DMS53 (cell line): ENCODE data around the gene CEL.

Experiments used
- DNase-seq: peaks from one replicate; lab custom pipeline; 2025; lab: John Stamatoyannopoulos, UW

CEL gene

DNA sequence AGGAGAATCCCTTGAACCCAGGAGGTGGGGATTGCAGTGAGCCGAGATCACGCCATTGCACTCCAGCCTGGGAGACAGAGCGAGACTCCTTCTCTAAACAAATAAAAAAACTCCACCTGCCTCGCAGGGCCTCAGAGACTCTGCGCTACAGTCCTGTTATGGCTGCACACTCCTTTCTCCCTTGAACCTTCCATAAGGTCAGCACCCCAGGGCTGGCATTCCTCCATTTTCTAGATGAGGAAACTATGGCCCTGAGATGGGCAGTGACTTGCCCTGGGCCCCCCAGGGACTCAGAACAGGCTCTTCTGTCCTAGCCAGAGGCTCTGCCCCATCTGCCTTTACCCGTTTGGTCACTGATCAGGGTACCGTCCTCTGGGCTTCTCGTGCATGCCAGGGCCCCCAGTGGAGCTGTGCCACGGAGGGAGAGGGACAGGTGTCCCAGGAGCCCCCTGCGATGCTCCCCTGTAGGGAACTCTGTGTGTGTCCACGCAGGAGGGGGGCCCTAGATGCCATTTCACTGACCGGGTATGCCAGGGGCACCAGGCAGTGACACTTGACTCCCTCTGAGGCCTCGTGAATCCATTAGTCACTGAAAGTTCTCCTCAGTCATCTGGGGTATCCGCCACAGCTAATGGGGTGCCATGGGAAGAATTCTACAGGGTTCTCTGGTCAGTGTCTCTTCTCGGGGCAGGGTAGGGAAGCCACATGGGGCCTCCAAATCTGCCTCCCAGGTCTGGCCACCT, 43.1 kb downstream of the CEL start:
- no peak for DNase-seq

DNA sequence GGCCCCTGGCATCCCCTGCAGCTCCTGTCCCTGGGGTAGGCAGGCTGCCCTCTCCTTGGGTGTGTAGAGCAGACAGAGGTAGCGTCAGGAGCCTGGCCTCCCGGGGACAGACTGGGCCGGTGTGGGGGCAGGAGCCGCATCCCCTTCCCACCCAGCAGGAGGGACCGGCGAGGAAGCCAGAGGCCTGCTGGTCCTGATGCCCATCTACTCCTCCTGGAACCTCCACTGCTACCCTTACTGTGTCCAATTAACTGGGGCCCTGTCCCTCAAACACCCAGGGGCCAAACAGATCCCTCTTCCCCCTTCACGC, 43.6 kb downstream of the CEL start:
- no peak for DNase-seq

DNA sequence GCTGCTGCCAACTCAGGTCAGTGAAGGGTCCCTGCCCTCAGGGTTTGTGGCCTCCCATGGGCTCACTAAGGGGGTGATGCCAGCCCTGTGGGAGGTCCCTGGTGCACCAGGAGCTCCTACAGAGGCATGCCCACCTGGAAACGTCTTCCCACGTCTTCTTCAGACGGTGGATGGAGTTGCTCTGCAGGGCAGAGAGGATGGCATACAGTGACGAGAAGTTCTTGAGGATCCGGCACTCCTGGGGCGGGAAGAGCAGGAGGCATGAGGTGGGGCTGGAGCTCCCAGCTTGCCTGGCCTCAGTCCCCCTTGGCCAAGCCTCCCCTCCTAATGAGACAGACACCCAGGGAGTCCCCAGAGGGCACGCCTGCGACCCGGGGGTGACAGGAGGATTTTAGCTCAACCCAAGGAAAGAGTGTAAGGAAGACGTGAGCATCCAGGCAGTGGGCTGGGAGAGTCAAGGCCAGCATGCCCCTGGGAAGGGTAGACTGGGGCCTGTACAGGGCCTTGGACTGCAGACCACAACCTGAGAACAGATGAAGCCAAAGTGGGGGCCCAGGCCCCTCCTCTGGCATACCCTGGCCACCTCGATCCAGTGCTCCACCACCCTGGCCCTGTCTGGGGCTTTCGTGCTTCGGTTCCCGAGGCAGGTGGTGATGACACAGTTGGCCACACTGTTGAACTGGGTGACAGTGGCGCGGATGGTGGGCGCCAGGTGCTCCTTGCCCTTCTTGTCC, 44.9 kb downstream of the CEL start:
- DNase-seq = no peak

DNA sequence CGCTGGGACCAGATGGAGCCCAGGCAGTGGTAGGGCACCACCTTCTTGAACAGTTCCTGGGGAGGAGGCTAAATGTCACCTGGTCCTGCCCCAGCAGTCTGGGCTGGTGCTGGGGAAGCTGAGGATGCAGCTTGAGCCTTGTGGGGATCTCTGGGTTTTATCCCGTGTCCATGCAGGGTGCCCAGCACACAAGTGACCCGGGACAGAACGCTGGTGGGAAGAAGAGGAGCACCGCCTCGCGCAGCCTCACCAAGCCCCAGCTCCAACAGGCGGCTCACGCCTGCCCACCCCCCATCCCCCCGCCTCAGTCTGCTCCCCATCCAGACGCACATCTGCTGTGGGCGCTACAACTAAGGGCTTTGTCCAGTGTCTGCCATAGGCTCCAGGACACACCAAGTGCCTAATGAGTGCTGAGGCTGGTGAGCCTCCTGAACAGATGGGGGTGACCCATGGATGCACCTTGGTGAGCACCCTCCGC, 45.5 kb downstream of the CEL start:
- no peak for DNase-seq

DNA sequence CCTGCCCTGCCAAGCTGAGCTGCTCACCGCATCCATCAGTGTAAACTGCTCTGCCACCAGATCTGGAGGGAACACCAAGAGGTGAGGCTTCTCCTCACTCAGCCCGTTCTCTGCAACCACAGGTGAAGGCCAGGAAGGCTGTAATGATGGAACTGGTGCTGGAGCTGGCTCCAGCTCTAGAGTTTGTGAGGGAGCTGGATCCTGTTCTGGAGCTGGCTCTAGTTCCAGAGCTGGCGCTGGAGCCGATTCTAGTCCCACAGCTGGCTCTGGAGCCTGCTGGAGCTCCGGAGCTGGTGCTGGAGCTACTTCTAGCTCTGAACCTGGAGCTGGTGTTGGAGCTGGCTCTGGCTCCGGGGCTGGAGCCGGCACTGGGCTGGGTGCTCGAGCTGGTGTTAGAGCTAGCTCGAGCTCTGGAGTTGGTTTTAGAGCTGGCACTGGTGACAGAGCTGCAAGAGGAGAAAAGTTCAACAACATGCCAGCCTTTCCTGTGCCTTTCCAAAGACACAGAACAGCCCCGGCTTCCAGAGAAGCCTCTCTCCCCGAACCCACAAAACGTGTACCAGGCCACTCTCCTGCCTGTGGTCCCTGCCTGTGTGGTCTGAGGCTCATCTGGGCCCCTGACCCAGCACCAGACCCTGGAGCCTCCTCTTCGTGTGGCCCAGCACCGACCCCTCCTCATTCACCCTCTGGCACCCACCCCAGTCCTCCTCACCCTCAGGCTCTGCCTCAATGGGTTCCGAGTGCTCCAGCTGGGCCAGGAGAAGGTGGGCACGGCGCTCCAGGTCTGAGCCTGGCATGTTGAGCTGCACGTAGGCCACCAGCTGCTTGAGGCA, 46.4 kb downstream of the CEL start:
- DNase-seq = no peak

DNA sequence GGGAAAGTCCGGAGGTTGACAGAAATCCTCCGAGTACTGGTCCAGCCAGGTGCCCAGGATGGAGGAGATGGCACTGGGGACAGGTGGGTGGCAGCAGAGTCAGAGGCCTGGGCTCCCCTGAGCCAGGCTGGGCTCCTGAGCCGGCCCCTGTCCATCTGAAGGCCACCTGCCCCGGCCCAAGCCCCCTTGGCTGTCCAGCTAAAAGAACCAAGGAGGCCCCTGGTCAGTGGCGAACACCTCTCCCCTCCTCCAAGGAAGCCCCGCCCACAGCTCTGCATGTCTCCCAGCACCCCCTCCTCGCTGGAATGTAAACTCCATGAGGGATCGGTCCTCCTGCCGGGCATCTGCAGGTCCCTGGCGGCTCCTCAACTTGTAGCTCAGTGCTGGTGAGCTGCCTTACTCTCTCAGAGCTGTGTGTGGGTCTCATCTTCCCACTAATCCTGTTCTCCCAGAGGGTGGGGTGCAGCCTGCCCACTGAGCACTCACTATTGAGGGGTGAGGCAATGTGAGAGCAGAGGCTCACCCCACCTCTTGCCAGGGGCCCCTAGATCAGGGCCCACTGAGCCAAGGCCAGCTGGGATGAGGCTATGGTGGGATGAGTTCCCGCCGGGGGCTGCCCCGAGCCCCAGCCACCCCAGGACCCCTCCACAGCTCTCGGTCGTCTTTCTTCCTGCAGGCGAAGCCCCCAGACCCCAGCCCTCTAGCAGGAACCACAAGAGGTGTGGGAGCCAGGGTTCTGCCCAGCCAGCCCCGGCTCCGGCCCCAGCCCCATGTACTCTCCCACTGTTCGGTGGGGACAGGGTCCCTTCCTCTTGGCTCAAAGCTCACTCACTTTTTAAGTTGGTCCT, 47.2 kb downstream of the CEL start:
- DNase-seq = no peak

DNA sequence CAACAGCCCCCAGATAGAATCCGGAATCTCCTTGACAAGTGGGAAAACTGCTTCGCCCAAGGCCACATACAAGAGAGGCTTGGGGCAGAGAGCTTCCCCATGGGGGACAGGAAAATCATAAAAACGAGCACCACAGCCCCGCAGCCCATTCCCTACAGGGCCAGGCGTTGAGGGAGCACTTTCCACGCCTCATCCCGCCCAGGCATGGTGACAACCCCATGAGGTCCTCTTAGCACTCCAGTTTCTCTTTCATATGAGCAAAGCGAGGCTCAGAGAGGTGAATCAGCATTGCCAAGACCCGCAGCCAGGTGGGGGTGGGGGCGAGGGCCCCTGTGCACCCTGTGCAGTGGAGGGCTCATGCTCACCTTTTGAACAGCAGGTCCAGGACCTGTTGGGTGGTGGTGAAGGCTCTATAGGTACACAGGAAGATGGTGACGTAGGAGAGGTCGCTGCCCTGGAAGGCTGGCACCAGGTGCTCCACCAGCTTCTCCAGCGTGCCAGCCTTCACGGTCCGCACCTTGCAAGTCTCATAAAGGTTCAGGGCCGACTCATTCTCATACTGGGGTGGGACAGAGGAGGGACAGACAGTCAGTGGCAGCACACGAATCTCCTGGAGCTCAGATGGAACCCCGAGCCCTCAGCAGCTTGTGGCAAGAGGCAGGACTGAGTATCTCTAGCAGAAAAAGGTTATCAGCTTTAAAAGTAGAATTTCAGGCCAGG, 48.3 kb downstream of the CEL start:
- no peak for DNase-seq

DNA sequence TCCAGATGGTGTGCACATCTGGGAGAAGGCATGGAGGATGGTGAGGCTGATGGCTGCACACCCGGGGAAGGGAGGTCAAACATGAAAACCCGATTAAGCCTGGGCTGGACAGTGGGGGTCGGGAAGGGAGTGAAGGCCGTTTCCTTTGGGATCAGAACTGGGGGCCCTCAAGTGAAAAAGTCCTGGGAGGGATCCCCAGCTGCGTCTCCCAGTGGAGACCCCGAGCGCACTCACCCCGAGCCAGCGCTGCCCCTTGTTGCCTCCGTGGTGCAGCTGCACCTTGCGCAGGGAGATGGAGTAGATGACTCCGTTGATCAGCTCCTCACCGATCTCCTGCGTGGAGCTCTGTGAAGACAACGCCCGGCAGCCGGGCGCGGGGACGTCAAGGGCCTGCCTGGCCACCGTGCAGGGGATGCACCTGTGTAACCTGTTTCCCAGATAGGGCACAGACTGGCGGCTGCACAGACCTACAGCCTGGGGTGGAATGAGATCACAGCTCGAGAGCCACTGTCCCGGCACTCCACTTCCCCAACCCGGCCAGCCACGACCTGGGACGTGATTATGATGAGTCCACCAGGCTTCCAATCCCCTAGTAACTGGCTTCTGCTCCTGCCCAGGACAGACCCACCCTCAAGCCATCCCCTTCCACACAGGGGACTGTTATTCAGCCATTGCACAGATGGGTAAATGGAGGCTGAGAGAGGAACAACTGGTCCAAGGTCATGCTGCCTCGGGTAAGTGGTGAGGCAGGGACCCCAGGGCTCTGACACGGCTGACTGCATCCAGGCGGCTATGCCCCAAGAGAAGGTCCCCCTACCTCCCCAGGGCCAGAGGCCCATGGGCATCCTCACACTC, 50.3 kb downstream of the CEL start:
- no peak for DNase-seq

DNA sequence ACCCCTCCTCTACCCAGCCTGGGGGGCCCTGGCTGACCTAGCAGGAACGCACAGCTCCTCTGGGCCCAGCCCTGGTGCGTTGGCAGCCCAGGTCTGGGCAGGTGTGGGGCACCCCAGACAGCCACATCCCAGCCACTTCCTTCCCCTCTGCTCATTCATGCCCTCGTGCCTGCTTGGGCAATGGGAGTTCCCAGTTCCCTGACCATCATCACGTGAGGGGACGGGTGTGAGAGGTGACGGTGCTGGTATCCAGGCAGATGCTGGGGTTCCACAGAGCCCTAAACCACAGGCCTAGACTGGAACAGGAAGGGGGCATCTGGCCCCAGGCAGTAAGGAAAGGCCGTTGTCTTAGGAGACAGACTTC, 50.9 kb downstream of the CEL start:
- no peak for DNase-seq

DNA sequence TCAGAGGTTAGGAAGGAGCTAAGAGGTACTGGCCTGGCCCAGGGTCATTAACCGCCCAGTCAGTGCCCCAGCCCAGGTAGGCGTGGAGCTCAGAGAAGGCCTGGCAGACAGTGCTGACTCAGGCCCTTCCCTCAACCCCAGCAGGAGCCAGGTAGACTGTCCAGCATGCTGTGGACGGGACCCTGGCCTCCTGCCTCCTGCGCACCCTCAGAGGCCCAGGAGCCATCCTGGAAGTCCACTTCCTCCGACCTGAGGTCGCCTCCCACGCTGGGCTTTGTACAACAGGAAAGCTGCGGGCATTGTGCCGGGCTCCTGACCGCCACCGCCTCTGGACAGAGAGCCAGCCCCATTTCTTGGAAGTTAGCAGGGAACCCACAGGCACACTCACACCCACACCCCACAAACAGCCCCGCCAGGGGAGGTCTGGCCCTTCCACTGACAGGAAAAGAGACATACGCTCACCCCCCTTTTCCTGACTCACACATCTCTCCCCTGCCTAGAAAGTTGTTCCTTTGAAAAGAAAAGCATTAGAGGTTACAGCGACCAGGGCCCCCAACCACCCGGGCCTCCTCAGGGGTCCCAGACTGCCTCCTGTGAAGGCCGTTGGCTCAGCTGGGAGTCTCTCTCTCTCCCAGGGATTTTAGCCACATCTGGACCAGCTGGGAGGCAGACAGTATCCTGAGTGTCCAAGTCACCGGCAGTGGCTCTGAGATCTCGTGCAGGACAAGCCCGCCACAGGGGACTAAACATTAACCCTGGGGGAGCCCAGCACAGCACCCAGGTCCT, 51.6 kb downstream of the CEL start:
- no peak for DNase-seq

DNA sequence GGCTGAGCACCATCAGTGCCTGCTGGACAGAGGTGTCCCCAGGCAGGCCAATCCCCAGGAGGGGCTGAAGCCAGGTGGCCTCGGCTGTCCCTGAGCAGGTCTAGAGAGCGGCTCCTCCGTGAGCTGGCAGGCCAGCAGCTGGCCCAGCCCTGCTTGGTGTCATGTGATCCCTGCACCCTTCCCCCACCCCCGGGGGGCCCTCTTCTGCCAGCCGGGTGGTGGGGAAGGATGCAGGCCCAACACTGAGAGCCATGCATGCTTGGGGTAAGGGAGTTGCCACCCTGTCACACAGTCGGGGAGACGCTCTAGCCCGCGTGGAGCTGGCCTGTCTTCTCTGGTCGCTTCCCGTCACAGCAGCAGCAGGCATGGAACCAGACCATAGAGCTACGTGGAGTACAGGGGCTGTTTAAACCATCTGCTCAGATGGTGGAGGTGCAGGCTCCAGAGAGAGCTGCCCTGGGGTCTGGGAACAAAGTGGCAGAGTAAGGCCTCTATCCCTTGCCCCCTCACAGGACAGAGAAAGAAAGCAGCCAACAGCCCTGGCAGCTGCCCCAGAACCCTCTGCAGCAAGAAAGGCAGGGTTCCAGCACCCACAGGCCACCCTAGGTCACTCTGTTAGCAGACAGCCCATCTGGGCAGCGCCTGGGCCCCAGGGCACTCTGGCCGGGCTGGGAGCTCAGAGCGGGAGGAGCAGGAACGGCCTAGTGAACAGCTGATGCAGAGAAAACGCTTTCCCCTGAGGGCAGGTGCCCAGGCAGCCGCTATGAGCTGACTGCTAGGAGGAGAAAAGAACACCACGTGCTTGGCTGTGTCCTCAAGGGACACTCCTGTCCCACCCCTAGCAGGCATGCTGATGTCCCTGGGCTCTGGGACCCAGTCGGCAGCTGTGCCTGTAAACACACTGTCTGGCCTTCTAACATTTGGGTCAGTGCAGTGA, 52.4 kb downstream of the CEL start:
- DNase-seq = no peak

DNA sequence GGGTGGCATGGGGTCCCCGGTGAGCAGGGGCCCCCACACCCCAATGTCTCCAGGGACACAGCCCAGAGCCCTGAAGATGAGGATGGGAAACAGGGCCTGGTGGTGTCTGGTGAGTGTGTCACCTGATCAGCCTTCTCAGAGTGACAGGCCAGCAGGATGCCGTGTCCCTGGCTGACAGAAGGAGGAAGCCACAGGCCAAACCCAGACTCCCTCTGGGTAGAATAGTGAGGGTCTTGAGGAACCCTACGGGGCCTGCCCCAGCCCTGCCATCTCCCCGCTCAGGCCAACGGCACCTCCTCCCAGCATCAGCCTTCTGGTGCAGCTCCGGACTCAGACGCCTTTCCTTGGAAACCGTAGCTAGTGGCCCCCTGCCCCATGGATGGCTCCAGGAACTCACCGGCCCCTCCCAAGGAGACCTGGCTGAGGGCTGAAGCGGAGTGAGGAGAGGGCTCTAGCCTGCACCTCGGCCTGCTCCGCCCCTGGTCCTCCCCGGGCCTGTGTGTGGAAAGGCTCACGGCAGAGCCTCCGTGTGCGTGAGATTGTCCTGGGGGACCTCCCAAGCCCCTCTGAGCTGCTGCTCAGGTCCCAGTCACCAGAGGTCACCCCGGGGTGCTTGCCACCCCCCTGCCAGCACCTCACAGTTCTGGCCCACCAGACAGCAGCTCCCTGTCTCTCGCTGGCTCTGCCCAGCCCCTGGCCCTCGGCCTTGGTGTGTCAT, 53.3 kb downstream of the CEL start:
- DNase-seq = no peak

DNA sequence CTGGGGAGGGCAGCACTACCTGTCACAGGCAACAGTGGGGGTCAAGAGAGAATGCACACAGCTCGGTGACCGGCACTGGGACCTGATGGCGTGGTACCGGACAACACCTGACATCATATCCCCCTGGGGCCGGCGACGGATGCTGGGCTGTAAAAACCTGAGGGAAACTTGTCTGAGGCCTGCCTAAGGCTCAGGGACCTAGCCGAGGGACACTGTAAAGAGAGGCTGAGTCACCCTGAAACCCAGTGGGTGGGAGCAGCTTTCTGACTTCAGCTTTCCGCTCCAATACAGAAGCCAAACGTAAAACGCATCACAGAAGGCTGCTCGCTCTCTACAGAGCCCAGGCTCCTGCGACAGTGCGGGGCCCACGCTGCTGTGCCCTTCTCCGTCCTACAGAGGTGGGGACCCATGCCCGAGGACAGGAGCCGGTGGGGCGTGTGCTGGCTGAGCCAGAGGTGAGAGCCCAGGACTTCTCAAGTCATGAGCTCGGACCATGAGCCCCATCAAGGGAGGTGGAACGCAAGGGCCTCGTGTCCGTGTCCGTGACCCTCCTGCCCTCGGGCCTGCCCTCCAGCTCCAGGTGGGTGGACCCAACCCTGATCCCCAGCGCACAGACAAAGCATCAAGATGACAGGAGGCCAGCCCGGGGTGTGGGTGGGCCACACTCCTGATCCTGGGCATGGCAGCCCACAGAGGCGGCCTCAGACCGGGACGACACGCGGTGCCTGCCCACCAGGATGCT, 54.0 kb downstream of the CEL start:
- no peak for DNase-seq

DNA sequence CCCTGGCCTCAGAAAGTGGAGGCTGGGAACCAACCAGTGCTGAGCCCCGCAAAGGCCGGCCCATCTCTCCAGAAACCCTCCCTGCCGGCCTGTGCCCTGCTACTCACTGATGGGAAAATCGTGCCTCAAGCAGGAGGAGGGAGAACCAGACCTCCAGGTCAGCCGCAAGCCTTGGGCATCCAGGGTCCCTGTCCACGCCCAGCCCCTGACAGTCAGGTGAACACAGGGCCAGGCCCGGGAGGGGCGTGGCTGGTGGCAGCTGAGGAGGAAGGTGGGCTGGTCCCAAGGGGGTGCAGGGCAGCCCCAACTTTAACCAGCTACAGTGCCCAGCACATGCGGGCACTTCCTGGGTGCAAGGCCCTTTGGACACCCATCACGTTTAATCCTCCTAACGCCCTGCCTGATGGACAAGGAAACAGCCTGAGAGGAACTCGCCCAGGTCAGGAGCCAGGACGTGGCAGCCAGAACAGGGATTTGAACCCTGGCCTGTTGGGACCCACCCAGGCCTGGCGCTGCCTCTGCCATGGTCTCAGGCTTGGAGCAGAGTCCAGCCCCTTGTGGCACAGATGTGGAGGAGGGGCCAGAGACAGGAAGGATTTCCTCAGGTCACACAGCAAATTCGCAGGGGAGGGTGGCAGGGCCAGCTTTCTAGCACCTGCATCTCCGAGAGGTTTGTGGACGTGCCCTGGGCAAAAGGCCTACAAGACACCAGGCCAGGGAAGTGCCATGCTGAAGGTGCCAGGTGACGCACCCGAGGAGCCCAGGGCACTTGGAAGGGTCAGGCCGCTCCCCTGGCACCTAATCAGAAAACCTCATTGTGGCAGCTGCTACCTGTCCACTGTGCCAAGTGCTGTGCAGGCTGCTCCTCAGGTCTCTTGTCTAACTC, 54.8 kb downstream of the CEL start:
- DNase-seq = no peak

DNA sequence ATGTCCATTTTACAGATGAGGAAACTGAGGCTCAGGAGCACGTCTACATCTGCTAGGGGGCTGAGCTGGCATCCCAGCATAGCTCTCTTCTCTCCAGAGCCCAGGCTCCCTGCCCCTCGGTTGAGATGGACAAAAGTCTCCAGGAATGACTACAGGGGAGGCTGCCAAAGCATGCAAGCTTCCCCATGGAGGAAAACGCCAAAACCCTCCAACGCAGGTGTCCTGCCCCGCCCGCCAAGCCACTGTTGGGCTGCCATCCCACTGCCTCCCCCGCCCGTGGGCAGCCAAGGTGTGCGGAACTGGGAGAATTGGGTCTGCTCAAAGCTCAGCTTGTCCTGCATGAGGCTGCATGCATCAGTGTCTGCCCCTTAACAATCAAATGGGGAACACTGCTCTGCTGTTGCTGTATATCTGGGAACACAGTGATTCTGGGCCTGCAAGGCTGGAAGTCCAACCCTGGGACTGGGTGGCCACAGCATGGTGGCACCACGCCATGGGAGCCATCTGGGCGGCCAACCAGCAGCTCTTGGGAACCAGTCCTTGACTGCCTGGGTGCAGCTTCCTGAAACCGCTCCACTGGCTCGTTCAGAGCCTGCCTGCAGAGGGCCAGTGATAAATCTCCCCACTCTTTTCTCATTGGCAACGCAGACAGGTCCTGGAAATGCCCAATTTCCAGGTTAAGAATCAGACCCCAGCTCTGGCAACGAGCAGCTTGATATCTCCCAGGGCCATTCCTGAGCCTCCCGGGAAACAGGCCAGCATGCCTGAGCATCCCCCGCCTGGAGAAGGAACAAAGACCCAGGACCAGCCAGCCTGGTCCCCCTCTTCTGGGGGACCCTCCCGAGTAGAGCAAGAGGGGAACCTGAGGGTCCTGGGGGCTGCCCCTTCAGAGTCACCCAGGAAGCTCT, 55.7 kb downstream of the CEL start:
- no peak for DNase-seq
